Measurements from ENCODE around the gene COL27A1.

- TF ChIP-seq CTCF (conservative IDR thresholded peaks at IDR 0.05; ENCODE audit: low read length), result no peak
- no peak for TF ChIP-seq EZH2phosphoT487 (IDR thresholded peaks at IDR 0.05; ENCODE audit: borderline replicate concordance, low read depth, low read length)
Observed at GRCh38 chr9:114242837-114243236, 87.5 kb downstream of the COL27A1 start.
